KBM-7 (cell line): ENCODE results near the gene MYADM.
"Not testable (repeated sequence)": the region's sequence is repeated elsewhere in the genome, so short reads cannot be mapped to it uniquely, and the experiment has no call there.

Experiments used
- DNase-seq: peaks from one replicate; pipeline ENCODE4 v3.0.0-alpha.2; 2015
- in situ Hi-C: fragments of 300-500 bp; cut with MboI; formaldehyde crosslinking; loops from 2 replicates; pipeline ENCODE4 v1.14.3; 2020; ENCODE audit warnings: low sequenced_read_pairs, low pct_unique_long_range_greater_than_20kb, mixed read lengths

MYADM gene, protein sequence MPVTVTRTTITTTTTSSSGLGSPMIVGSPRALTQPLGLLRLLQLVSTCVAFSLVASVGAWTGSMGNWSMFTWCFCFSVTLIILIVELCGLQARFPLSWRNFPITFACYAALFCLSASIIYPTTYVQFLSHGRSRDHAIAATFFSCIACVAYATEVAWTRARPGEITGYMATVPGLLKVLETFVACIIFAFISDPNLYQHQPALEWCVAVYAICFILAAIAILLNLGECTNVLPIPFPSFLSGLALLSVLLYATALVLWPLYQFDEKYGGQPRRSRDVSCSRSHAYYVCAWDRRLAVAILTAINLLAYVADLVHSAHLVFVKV

DNA sequence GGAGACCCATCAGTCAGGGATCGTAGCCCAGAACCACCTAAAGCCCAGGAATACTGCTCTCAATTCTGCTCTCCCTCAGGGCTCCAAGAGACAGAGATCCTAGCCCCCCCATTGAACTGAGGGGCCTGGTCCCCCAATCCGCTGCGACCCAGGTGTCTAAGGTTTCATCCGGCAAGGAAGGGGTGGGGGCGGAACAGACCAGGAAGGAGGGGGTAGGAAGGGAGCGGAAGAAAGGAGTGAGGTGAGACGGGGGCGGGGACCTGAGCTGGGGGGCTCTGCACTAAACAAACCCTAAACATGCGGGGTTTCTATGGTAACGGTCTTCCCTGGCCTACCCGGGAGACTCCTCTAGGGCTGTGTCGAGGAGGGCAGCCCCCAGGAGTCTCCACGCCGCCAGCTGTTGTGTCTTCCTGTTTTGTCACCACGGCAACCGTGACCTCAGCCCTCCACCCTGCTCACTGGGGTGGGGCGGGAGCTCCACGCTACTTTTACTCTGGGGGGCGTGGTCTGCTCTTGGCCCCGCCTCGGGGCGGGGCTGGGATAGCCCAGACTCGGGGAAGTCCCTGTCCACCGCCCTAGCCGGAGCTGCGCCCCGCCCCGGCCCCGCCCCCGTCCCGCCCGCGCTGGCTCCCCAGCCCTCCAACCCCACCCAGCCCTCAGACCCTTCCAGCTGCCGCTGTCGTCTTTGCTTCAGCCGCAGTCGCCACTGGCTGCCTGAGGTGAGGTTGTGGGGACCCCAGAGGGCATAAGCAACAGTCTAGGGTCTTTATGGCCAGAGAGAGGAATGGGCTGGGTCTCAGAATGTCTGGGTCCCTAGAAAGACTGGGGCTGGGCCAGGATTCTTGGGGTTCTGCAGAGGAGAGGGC lies at the start of gene MYADM:
Gene MYADM, plus strand, starts transcription at position 659 of the 866 bp plus-strand sequence. CDS start 5,647 bp downstream, outside the sequence.
- DNase-seq = peak; percentile 99
- in situ Hi-C loops = no loop called here

DNA sequence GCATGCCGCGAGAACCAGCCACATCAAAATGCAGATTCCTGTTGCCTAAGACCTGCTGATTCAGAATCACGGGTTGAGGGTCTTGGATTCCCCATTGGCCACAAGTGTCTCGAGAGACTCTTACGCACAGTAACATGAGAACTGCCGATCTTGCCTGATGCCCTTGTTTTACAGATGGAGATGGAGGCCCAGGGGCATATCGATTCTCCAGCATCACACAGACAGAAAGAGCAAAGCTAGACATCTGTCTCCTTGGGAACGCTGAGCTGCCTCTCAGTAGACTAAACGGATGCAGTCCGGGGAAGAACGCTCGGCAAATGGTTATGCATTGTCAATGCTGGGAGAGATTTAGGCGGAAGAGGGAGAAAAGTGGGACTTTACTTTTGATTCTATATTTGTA lies 48.9 kb upstream of the MYADM start:
- in situ Hi-C loops = no loop called here
- no peak for DNase-seq

DNA sequence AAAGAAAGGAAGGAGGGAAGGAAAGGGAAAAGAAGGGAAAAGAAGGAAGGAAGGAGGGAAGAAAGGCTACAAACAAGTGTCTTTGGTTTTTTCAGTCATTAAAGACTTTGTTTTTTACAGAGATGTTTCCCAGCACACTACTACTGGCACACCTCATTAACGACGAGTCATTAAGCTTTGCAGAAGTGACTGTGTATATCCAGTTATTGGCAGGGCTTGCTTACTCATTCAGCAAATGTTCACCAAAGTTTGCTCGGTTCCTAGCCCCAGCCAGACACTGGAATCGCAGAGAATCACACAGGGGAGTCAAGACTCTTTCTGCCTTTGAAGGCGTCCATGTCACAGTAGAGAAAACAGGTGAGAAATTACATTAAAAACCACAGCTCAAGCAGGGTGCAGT lies 47.8 kb upstream of the MYADM start:
- DNase-seq = no peak
- in situ Hi-C loops = no loop called here

DNA sequence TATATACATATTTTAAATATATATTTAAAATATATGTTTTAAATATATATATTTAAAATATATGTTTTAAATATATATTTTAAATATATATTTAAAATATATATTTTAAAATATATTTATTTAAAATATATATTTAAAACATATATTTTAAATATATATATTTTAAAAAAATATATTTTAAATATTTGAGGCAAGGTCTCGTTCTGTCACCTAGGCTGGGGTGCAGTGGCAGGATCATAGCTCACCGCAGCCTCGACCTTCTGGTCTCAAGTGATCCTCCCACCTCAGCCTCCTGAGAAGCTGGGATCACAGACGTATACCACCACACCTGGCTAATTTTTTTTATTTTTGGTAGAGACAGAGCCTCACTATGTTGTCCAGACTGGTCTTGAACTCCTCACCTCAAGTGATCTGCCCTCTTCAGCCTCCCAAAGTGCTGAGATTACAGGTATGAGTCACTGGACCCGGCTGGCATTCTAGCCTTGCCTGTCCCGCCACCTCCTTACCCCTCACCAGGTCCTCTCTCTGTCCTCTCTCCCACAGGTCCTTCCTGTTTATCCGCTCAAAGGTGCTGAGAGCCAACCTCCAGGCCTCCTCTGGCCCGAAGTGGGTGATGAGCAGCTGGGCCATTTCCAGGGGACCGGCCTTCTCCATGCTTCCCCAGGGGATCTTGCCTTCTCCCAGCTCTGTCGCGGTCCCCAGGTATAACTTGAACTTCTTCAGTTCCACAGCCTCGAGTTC lies 44.1 kb upstream of the MYADM start:
- in situ Hi-C loops = no loop called here
- DNase-seq = no peak

DNA sequence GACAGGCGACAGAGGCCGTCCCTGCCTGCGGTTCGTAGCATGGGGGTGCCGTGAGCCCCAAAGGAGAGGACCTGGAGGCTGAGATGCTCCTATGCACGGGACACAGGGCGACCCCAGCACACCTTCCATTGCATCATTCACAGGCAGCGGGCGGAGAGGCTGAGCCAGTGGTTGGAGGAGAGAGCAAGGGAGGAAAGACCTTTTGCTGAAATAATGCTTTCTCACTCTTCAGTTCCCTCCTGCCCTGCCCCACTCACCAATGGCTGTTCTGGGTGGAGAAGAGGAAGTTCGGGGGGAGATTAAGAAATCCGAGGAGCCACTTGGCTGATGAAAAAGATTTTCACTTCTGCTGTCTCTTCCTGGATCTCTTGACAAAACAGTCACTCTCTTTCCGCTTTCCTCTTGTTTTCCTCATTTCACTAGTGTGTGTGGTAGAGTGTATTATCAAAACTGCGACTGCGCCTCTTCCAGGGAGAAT lies 43.5 kb upstream of the MYADM start, which contains the start of gene NLRP12:
Gene NLRP12, minus strand, starts transcription at position 181 of the 478 bp plus-strand sequence. Its CDS starts 140 bp downstream, at position 41.
- in situ Hi-C loops = no loop called here

DNA sequence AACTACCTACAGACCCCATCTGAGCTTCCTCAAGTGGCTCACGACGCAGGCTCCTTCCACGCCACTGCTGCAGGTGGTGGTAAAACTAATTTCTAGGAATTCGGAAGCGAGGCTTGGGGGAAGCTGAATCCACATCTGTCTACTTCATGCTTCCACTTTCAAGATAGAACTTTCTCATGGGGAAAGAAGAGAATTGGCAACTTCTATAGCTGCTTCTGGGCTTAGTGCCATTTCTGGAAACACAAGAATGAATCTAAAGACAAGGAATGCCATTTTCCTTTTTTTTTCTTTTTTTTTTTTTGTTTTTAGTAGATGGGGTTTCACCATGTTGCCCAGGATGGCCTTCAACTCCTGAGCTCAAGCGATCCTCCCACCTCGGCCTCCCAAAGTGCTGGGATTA lies 40.8 kb upstream of the MYADM start:
- no peak for DNase-seq
- in situ Hi-C loops = no loop called here

More for the DNA sequence above, 43.5 kb upstream of the MYADM start, which contains the start of gene NLRP12:
- peak; percentile 91 for DNase-seq

DNA sequence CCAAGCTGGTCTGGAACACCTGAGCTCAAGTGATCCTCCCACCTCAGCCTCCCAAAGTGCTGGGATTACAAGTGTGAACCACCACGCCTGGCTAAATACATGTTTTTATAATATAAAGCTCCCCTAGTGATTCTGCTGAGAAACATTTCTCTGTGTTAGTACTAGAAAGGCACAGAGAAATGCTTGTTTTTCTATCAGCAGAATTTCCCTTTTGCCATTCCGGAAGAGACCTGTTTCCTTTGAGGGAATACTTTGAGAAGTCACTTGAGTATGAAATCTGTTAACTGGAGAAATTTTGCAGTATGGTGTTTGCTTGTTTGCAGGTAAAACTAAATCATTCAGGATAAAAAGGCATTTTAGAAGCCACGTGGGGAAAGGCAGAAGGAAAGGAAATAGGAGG lies 39.2 kb upstream of the MYADM start:
- DNase-seq = no peak
- in situ Hi-C loops = no loop called here

DNA sequence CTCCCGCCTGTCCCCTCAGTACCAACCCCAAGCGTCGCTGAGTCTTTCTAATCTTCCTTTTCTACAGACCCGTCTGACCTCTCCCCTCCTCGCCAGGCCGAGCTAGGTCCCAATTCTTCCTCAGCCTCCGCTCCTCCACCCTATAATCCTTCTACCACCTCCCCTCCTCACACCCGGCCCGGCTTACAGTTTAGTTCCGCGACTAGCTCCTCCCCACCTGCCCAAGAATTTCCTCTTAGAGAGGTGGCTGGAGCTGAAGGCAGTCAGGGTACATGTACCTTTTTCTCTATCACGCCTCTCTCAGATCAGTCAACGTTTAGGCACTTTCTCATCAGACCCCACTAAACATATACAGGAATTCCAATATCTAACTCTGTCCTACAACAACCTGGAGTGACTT lies 34.8 kb upstream of the MYADM start:
- in situ Hi-C loops, DNase-seq: not testable (repeated sequence)

DNA sequence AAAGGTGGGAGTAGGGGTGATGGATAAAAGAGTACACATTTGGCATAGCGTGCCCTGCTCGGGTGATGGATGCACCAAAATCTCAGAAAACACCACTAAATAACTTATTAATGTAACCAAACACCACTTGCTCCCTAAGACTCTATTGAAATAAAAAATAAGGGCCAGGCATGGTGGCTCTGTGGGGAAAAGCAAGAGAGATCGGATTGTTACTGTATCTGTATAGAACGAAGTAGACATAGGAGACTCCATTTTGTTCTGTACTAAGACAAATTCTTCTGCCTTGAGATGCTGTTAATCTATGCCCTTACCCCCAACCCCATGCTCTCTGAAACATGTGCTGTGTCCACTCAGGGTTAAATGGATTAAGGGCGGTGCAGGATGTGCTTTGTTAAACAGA lies 29.2 kb upstream of the MYADM start:
- DNase-seq, in situ Hi-C loops: not testable (repeated sequence)

DNA sequence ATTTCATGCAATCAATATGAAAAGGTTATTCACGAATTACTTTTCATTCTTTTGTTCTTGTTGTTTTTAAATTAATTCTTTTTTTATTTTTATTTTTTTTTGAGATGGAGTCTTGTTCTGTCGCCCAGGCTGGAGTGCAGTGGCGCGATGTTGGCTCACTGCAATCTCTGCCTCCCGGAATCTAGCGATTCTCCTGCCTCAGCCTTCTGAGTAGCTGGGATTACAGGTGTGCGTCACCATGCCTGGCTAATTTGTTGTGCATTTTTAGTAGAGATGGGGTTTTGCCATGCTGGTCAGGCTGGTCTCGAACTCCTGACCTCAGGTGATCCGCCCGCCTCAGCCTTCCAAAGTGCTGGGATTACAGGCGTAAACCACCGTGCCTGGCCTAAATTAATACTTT lies 27.4 kb upstream of the MYADM start:
- DNase-seq, in situ Hi-C loops: not testable (repeated sequence)

DNA sequence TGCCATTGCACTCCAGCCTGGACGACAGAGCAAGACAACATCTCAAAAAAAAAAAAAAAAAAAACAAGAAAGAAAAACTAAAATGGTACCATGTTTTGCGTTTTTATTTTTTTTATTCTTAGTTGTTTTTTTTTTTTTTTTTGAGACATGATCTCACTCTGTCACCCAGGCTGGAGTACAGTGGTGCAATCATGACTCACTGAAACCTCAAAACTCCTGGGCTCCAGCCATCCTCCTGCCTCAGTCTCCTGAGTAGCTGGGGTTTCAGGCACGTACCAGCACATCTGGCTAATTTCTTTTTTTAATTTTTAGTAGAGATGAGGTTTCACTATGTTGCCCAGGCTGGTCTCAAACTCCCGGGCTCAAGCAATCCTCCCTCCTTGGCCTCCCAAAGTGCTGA lies 26.8 kb upstream of the MYADM start:
- in situ Hi-C loops, DNase-seq: not testable (repeated sequence)

DNA sequence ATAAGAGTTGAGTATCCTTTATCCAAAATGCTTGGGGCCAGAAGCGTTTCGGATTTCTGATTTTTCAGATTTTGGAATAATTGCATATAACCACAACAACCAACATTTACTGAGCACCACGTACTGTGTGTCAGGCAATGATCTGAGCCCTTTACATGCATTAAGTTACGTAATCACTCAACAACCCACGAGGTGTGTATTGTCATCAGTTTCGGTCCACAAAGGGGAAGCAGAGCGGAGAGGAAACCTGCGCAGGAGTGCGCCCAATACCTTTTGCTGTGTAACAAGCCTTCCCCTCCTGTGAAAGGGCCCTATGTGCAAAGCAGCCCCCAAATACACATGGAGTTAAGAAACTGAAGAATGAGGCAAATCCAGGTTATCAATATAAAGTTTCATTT lies 22.8 kb upstream of the MYADM start:
- DNase-seq = no peak
- in situ Hi-C loops = no loop called here

DNA sequence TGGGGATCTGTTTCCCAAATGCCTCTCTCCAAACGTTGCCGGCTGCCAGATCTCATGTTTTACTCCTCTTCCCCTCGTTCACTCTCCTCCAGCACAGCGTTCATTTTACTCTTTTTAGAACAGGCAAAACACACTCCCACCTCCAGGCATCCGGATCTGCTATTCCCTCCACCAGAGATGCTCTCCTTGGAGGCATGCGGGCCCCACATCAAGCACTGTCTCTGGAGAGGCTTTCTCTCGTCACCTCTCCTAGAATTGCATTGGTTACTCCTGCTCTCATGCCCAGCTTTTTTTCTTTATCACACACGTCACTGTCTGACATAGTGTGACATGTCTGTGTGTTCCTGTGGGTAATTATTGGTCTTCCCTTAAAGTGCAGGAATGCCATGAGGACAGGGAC lies 20.1 kb upstream of the MYADM start:
- DNase-seq = no peak
- in situ Hi-C loops = no loop called here

DNA sequence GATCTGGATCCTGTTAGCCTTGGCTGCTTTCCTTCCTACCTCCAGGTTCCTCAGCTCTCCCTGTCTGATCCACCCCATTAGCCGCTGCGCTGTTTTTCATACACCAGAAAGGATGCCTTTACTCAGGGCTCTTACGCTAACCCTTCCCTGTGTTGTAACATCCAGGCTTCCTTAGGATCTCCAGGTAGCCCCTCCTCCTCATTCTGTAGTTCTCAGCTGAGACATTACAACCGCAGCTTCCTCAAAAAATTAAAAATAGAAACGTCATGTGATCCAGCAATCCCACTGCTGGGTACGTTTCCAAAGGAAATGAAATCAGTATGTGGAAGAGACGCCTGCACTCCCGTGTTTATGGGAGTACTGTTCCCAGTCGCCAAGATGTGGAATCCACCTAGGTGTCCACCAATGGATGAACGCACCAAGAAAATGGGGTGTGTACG lies 18.4 kb upstream of the MYADM start:
- in situ Hi-C loops = no loop called here
- DNase-seq = peak; percentile 90

DNA sequence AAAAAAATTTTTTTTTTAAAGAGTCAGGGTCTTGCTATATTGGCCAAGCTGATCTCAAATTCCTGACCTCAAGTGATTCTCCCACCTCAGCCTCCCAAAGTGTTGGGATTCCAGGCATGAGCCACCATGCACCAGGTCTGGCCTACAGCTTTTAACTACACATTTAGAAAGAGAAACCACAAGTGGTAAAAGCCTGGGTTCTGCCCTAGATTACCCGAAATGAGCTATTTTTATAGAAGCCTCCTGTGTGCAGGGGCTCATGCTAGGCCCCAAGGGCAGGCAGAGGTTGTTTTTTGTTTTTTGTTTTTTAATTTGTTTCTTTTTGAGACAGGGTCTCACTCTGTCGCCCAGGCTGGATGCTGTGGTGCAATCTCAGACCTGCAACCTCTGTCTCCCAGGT lies 14.0 kb upstream of the MYADM start:
- DNase-seq = no peak
- in situ Hi-C loops = no loop called here

DNA sequence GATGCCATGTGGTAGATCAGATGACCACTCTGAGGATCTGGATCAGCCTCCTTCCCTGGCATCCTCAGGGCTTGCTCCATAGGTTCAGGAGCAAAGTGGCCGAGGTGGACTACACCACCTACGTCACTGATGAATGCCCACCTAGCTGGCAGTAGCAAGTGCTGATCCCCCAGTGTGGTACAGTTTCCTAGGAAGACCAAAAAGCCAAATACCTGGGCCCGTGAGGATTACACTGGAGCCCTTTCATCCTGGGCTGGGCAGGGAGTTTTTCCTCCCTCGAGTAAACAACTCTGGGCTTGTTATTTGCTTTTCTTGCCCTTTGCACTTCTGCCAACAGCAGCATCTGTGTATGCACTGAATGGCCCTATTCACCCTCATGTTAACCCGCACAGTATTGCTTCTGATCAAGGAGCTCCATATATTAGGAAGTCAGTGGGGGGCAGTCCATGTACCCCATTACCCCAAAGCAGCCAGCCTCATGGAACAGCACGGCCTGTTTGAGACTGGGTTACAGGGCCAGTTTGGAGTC lies 3.3 kb upstream of the MYADM start:
- DNase-seq = no peak
- in situ Hi-C loops = no loop called here

DNA sequence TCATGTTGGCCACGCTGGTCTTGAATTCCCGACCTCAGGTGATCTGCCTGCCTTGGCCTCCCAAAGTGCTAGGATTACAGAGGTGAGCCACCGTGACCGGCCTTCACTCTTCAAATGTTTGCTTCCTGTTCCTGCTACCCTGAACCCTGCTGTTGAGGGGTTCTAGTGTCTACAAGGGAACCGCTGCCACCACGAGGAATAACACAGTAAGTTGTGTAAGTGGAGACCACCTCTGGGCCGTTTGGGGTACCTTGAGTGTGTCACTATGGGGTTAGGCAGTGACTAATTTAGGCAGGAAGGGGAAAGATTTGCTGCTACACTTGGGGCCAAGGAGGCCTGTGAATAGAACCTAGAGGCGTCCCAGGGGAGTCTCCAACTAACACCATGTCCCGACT lies 2.2 kb upstream of the MYADM start:
- DNase-seq = no peak
- in situ Hi-C loops = no loop called here

DNA sequence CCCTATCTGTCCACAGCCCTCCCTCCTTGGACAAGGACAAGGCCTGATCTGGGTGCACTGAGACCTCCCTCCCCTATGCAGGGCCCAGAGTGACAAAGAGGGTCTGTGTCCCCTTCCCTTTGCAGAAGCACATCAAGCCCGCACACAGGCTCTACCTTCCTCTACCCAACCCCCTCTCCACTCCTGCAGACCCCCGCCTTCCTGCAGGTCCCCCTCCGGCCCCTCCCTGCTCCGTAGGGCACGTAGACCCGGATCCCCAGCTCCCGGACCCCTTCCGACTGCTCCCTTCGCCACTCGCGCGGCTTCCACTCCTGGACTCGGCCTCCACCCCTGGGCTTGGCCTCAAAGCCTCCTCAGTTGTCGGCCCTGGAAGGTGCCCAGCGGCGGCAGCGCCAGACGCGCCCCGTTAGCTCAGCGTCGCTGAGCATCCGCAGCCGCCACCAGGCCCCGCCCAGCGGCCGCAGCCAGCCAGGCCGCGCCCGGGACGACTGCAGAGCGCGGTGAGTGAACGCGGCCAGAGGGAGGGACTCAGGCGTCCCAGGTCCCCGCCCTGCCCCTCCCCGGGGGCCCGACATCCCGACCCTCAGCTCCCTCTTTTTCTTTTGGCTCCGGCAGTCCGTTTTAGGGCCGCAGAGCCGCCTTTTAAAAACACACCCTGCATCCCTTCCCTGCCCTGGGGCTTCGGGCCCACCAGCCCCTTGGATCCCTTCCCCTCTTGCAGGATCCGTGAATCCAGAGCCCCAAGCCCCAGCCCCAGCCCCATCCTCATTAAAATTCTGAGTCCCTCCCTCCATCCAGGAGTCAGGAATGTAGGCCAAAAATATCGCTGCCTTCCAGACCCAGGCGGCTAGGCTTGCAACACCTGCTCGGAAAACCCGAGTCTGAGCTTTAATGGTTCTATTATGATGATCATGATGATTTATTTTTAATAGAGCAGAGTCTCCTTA lies 1.5 kb upstream of the MYADM start:
- in situ Hi-C loops = no loop called here
- no peak for DNase-seq
